HEK293T (cell line): ENCODE data around the gene DOCK10.

Experiments used
- ELF4 ChIP-seq: fragments of 450-650 bp; IDR thresholded peaks from 2 replicates; pipeline ENCODE4 v1.6.1; 2017; ENCODE audit warnings: antibody characterized with exemption
- FOXM1 ChIP-seq: fragments of 450-650 bp; IDR thresholded peaks from 2 replicates; pipeline ENCODE4 v1.6.1; 2017; ENCODE audit warnings: mild to moderate bottlenecking, borderline replicate concordance

DNA sequence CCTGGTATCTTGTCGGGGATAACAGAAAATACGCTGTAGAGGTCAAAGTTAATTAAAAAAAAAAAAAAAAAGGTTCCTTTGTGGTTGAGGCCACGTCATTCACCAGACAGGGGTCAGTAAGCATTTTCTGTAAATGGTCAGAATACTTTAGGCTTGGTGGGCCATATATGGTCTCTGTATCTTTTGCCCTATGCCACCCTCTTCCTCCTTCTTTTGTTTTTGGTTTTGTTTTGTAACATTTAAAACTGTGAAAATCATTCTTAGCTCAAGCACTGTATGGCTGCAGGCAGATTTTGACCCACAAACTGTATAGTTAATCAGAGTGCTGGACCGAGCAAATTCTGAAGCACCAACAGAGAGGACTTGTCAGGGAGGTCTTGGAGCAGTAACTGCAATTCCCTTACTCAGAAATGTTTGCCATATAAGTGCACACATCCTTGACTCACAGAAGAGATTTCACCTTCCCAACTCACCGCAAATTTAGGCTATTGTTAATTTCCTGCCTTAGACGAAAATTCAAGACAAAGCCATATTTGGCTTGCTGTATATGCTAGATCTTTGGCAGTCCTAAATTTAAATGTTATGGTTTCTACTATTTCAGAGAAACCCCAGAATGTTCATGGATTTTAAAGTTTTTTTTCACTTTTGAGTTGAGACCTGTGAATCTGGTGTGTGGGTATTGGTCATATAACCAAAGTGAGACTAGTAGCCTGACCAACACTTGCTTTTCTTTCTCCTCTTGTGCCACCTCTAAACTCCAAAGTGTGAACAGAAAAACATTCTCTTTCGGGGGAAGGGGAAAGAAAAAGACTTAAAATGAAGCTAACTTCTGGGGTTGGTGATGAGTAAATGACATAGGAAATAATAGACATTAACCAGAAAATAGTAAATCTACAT, 65.4 kb downstream of the DOCK10 start:
- TF ChIP-seq FOXM1 (no peak), ELF4 (no peak)
